ENCODE results near the gene PREX1.

PREX1 gene

GRCh38 chr20:48582673-48582985, 245.2 kb downstream of the PREX1 start:
- DNase-seq (ENCODE audit: low spot score), result no peak

DNA sequence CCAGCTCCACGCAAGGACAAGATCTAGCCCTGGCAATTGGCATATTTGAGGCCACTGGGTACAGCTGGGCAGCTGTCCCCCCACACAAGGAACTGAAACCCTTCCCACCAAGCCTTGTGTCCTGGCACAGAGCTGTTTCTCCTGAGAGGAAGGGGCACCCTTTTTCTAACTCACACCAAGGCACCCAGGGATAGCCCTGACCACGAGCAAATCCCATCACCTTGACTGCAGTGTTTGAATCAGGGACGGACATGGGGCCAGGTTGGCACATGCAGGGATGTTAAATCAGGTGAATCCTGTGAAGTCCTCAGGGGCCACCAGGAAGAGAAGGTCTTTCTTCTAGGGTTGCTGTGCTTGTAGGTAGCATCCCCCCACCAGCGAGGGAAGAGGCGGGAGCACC, 246.6 kb downstream of the PREX1 start:
- DNase-seq (ENCODE audit: low spot score), result no peak

GRCh38 chr20:48578397-48579098, 249.3 kb downstream of the PREX1 start:
- no peak for DNase-seq (ENCODE audit: low spot score)

- DNase-seq (ENCODE audit: low spot score), result no peak
Measured at GRCh38 chr20:48577557-48577956, 250.2 kb downstream of the PREX1 start.

DNA sequence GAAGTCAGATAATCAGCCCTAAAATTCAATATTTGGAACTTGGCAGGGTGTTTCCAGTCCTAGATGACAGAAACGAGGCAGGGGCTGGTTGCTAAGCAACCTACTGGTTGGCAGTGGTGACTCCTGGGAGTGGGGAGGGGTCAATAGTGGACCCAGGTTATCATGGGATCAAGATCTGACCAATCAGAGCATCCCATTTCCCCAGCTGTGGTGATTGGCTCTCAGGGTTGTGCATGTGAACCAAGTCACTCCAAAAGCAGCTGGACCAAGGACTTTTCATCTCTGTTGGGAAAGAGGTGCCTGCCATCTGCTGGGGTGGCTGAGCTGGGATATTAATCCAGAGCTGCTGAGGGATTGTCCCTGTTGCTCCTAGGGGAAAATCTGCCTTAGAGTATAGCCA, 253.4 kb downstream of the PREX1 start:
- DNase-seq (ENCODE audit: low spot score), result peak; percentile 6
